HL-60 (cell line): ENCODE data around the gene NPDC1.

ENCODE experiments used
- POLR2AphosphoS5 ChIP-seq: IDR thresholded peaks from 2 replicates; pipeline ENCODE4 v1.6.1; 2012; ENCODE audit warnings: low read depth
- TF ChIP-seq, protein P1 (sequence below): IDR thresholded peaks from one replicate; pipeline ENCODE4 v1.5.1; 2011; ENCODE audit warnings: low read length, control low read depth, inconsistent platforms; ENCODE audit not compliant: insufficient read depth

DNA sequence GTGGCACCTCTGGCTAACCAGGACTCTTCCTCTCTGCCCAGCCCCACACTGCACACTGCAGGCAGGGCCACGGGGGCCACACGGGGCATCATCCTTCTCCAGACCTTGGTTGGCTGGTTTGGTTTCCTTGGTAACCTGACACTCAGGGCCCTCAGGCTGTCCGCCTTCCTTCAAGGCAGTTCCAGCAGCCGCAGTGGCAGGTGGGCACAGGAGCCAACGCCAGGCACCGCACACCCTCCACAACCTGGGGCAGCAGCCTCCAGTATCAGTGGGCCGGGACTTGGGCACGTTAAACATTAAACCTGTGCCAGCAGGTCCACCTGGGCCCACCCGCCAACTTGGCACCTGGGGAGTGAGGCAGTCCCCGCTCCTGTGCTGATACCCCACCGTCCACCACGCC, 1.9 kb downstream of the NPDC1 start:
- TF ChIP-seq POLR2AphosphoS5, result no peak
- TF ChIP-seq, protein P1, sequence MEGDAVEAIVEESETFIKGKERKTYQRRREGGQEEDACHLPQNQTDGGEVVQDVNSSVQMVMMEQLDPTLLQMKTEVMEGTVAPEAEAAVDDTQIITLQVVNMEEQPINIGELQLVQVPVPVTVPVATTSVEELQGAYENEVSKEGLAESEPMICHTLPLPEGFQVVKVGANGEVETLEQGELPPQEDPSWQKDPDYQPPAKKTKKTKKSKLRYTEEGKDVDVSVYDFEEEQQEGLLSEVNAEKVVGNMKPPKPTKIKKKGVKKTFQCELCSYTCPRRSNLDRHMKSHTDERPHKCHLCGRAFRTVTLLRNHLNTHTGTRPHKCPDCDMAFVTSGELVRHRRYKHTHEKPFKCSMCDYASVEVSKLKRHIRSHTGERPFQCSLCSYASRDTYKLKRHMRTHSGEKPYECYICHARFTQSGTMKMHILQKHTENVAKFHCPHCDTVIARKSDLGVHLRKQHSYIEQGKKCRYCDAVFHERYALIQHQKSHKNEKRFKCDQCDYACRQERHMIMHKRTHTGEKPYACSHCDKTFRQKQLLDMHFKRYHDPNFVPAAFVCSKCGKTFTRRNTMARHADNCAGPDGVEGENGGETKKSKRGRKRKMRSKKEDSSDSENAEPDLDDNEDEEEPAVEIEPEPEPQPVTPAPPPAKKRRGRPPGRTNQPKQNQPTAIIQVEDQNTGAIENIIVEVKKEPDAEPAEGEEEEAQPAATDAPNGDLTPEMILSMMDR, result no peak
